ENCODE data around the gene SCN10A. TPM values are rescaled to one million over a fixed set of nuclear protein-coding genes. Genes with fewer than 3 reads are reported as not detected.

Gene SCN10A
- total and polyA plus RNA-seq, 2 of the 13 experiments (the other 11 are each of a cell fraction or from before 2014, with no cell fraction given): not detected

GRCh38 chr3:38696034-38696433 is 120.0 kb downstream of the SCN10A start:
- FAIRE-seq (no peak), DNase-seq (ENCODE audit: low spot score) (no peak), ATAC-seq (no peak)
- WGBS (ENCODE audit: low lambda C conversion rate): 0% methylated on average over 2 of the region's 2 CpGs
- Histone ChIP-seq H3K27me3 (ENCODE audit: control insufficient read depth in 1 of 2, insufficient read depth in 2 of 2, low read length in 2 of 2) (0 out of 5 replicates have a peak, but pooled peaks cover 0 to 3% of the 10 kb centered on the region in 2 experiments), H3K4me1 (ENCODE audit: insufficient read depth, low read length) (no peaks in the 10 kb centered on the region), H3K27ac (ENCODE audit: extremely low read length, insufficient read depth, low read length) (no peak overlapping the region), H3K9me3 (ENCODE audit: low read length) (no peaks in the 10 kb centered on the region), H3K9ac (ENCODE audit: insufficient read depth, low read depth, low read length) (no peak overlapping the region), H2AFZ (ENCODE audit: low read length) (no peak overlapping the region), H3K79me2 (ENCODE audit: insufficient read depth, low read length) (no peaks in the 10 kb centered on the region), H3K36me3 (replicated peaks in 1 of 2; ENCODE audit: control insufficient read depth in 1 of 2, insufficient read depth in 2 of 2, low read length in 2 of 2) (no peaks in the 10 kb centered on the region), H3K4me2 (ENCODE audit: low read depth, low read length) (no peak overlapping the region), H3K4me3 (replicated peaks in 1 of 3; ENCODE audit: insufficient read depth in 1 of 3, low read depth in 2 of 3, low read length in 3 of 3) (no peak overlapping the region), H4K20me1 (ENCODE audit: insufficient read depth, low read length) (no peaks in the 10 kb centered on the region)
- in situ Hi-C loops (cut with HindIII; ENCODE audit: extremely low pct_ligation_motif_present, low pct_unique_long_range_greater_than_20kb) (no loop called here), intact Hi-C loops (cut with micrococcal nuclease; ENCODE audit: unreplicated experiment) (no loop called here)
- POLR2A ChIA-PET: no interaction called here
- TF ChIP-seq MAFK (conservative IDR thresholded peaks at IDR 0.05 in 1 of 2, IDR thresholded peaks at IDR 0.05 in 1 of 2; ENCODE audit: low read length in 2 of 2): no peak
- CTCF ChIA-PET (ENCODE audit: low intra/inter-chr PET ratio, low total read pairs): no interaction called here
- no TSS peak for BruUV-seq (replicated peaks)

- DNase-seq (ENCODE audit: low spot score) (no peak), ATAC-seq (no peak), FAIRE-seq (no peak)
- H3K36me3 ChIP-seq (replicated peaks in 1 of 2; ENCODE audit: control insufficient read depth in 1 of 2, insufficient read depth in 2 of 2, low read length in 2 of 2): no peaks in the 10 kb centered on the region
- CTCF ChIA-PET (ENCODE audit: low intra/inter-chr PET ratio, low total read pairs): no interaction called here
- no peak overlapping the region for H2AFZ ChIP-seq (ENCODE audit: low read length)
- no peak for TF ChIP-seq MTF1 (CRISPR knock-in tag; IDR thresholded peaks at IDR 0.05)
- TF ChIP-seq TFAP4 (IDR thresholded peaks at IDR 0.05; ENCODE audit: borderline replicate concordance, low read depth): no peak
- H3K4me3 ChIP-seq (replicated peaks in 1 of 3; ENCODE audit: insufficient read depth in 1 of 3, low read depth in 2 of 3, low read length in 3 of 3): no peak overlapping the region
- in situ Hi-C loops (cut with HindIII; ENCODE audit: extremely low pct_ligation_motif_present, low pct_unique_long_range_greater_than_20kb) (no loop called here), intact Hi-C loops (cut with micrococcal nuclease; ENCODE audit: unreplicated experiment) (no loop called here)
- H3K79me2 ChIP-seq (ENCODE audit: insufficient read depth, low read length): no peaks in the 10 kb centered on the region
- H3K4me1 ChIP-seq (ENCODE audit: insufficient read depth, low read length): no peaks in the 10 kb centered on the region
- BruUV-seq (replicated peaks): no TSS peak
- 0 out of 5 replicates have a peak, but pooled peaks cover 0 to 14% of the 10 kb centered on the region in 2 experiments for H3K27me3 ChIP-seq (ENCODE audit: control insufficient read depth in 1 of 2, insufficient read depth in 2 of 2, low read length in 2 of 2)
- H3K27ac ChIP-seq (ENCODE audit: extremely low read length, insufficient read depth, low read length): no peak overlapping the region
- H3K9ac ChIP-seq (ENCODE audit: insufficient read depth, low read depth, low read length): no peak overlapping the region
- WGBS (ENCODE audit: low lambda C conversion rate): 26% methylated on average over 2 of the region's 2 CpGs
- POLR2A ChIA-PET: no interaction called here
- H3K9me3 ChIP-seq (ENCODE audit: low read length): no peaks in the 10 kb centered on the region
- H4K20me1 ChIP-seq (ENCODE audit: insufficient read depth, low read length): no peaks in the 10 kb centered on the region
- no peak overlapping the region for H3K4me2 ChIP-seq (ENCODE audit: low read depth, low read length)
These were observed 125.8 kb downstream of the SCN10A start for GRCh38 chr3:38690185-38690584.

Measured in HepG2 (cell line).